NCI-H1417 (cell line): ENCODE measurements around the gene PPP1R12B.
"Not testable (repeated sequence)": the region's sequence is repeated elsewhere in the genome, so short reads cannot be mapped to it uniquely, and the experiment has no call there.

Experiments
- DNase-seq, 3 experiments: peaks; one replicate each; lab custom pipeline; 2025; lab: John Stamatoyannopoulos, UW

PPP1R12B gene

DNA sequence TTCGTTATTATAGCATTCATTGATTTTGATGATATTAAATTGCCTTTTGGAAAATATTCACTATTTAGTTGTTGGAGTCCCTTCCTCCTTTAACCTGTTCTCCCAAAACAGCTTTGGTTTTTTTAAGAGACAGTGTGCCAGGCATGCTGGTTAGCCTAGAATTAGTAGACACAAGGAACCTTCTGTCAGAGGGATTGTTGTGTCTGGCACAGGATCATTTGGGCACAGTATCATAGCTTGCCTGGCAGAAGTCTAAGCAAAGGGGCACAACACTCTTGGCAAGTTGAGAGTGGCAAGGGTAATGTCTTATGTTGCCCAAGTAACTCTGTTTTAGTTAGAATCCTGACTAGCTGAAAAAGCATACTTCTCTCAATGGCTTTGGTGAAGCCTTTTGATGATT is 49.9 kb downstream of the PPP1R12B start:
- not testable (repeated sequence) for DNase-seq

DNA sequence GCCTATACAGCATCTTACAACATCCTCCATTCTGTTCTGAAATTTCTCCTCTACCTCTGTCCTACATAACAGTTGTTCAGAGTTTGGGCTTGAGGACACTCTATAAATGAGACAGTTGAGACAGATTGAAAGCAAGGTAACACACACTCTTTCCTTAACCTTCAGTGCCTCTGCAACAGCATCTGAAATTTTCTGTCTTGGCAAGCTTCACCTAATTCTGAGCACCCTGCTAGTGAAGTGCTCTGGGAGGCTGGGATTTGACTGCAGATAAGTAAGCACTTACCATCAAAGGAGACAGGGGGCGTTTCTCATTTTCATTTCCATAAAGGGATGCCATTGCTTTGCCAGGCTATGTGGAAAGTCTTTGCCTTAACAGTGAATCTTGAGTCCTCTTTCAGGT is 53.3 kb downstream of the PPP1R12B start:
- DNase-seq: peak in 1 of 3 experiments; percentile 68

DNA sequence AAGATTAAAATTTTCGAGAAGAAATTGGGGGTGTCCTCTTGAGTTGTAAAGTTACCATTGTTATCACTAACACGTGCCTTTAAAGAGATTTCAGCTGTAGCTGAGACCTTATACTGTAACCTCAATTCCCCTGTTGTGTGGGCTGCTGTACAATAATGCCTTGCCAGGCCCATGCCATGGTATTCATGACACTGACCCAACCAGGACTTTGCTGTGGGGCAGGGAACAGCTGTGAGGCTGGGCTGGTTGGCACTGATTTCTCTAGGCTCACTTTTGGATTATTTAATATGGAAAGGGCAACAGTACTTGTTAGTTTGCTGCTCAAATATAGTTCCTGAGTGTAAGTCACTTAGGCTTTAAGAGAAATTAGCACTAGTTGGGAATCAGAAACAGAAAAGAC is 54.9 kb downstream of the PPP1R12B start:
- not testable (repeated sequence) for DNase-seq

DNA sequence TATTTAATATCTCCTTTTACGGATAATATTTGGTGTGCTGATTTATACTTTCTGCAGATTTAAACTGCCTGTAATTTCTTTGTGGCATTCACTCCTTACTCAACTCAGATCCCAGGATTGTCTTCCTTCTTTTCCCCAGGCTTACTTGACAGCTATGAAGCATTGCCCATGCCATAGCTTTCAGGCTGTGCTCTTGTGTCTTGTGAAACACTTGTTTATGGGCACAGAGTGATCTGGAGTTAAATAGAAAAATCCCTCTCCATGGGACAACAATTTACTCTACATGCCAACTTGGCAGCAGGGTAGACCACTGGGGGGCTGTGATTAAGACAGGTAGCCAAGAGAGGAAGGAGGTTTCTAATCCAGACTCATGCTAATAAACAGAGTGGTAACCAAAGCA is 57.4 kb downstream of the PPP1R12B start:
- DNase-seq: no peak

DNA sequence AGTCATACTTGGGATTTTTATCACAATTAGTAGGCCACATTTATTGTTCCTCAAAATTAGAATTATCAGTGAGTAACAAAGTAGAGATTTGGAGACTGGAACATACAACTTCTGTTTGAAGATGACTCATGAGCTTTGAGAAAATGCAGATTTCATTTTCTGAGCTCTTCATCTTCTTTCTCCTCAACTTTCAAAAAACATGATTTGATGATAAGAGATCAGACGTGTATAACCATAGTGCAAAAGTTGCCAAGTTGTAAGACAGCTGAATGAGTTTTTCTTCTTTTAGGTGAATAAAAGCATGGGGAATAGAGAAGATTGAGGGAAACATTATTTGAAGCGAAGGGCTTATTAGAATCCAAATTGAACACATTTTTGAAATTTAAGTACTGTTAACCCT is 58.4 kb downstream of the PPP1R12B start:
- not testable (repeated sequence) for DNase-seq

DNA sequence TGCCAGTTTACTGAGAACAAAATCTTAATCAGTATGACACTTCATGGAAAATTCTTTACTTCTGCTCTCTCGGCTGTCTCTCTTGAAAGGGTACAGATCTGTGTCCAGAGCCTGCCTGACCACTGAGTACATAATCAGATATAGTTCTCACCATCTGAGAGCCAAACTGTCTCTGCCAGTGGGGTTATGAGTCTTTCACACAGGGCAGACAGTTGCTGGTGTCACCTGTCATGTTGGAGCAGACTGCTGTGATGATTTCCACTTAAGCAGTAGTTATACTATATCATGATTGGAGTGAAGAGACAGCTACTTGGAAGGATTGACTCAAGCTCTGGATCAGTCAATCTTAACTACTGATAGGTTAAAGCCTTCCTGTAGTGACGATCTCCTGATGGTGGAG is 58.9 kb downstream of the PPP1R12B start:
- peak in 2 of 3 experiments; percentile 60 to 85 for DNase-seq

DNA sequence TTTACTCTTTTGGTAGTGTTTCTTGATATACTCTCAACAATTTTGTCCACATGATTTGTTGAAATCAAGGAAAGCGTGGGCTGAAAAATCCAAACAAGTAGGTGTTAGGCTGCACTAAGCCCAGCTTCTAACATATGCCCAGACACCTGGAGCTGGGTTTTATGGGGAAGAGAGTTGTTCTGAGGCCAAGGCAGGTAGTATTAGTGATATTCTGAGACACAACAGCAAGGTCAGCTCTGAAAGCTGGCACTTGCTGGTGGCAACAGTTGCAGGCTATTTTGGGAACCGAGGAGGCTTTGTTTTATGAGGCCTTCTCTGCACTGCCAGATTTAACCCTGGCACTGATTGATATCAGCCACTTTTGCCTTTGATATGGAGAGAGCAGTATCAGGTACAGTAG is 61.8 kb downstream of the PPP1R12B start:
- DNase-seq: not testable (repeated sequence)

DNA sequence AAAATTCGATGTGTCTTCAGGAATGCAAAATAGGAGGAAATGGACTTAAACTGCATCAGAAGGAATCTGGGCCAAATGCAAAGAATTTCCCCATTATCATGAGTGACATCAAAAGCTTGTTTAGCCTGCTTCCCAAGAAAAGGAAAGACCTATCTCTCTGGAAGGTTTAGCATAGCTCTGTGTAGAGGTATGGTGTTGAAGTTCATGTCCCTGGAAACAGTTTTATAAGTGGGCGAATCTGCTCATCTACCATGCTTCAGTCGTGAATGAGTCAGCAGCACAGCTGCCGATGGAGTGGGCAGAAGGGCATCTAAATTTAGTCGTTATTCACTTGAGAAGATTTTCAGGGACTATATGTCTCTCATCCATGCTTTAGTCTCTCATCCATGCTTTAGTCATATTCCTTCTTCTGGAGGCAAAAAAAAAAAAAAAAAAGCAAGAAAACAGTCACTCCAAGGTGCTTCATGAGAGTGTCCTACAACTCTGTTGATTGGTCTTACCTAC is 62.4 kb downstream of the PPP1R12B start:
- peak in 1 of 3 experiments; percentile 62 for DNase-seq

DNA sequence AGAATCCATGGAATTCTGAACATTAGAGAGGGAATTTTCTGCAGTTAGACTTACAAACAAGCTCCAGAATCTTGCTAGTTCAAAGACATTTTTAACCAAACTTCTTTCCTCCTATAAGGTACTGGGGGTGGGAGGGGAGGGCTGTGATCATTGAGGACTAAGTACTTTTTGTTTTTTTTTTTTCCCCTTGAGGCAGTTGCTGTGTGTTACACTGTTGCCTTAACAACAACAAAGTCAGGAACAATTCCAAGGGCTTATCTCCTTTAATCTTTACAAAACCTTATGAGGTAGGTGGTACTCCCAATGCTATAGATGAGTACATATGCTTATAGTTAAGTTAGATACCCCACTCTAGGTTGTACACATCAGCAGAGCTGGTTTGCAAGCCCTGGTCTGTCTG is 62.9 kb downstream of the PPP1R12B start:
- no peak for DNase-seq

DNA sequence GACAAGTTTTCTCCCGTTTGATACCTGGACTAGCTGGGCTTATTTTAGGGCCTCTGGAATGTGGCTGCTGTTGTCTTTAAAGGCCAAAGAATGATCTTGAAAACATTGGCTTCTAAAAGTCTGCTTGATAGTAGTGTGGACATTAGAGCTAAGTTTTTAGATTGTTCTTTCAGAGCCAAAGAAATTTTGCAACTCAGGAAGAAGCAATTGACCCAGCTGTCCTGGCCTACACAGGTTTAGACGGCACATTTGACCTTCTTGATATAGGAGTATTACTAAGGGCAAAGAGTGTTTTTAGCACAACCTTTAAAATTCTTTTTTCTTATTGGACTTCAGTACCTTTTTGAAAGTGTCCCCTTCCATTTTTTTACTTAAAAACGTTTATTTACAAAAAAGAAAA is 63.9 kb downstream of the PPP1R12B start:
- DNase-seq: not testable (repeated sequence)

DNA sequence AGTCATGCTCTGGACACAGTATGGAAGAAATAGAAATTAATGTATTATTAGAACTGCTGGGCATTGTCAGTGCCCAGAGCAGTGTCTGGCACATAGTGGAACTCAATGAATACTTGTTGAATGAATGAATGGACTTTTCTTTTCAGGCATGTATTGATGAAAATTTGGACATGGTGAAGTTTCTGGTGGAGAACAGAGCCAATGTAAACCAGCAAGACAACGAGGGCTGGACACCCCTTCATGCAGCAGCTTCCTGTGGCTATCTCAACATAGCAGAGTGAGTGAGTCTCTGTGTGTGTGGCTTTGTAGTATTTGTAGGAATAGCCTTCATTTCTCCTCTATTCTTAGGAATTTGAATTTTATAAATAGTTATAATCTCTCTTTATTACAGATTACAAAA is 68.1 kb downstream of the PPP1R12B start:
- no peak for DNase-seq

DNA sequence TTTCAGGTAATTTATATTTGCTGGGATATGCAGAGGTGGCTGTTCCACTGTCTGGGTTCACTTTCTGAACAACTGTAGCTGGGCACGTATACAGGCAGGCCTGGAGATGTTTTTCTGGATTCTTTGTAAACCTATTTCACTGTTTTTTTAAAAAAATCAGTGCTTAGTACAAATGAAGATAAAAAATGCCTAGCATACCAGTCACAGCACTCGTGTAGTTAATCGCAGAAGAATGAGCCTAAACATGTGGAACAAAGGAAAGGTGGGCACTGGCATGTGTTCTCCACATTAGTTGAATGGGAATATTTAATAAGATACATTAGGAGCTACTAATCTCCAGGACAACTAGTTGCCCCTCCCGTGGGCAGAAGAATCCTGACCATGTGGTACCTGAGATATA is 68.6 kb downstream of the PPP1R12B start:
- DNase-seq: not testable (repeated sequence)

DNA sequence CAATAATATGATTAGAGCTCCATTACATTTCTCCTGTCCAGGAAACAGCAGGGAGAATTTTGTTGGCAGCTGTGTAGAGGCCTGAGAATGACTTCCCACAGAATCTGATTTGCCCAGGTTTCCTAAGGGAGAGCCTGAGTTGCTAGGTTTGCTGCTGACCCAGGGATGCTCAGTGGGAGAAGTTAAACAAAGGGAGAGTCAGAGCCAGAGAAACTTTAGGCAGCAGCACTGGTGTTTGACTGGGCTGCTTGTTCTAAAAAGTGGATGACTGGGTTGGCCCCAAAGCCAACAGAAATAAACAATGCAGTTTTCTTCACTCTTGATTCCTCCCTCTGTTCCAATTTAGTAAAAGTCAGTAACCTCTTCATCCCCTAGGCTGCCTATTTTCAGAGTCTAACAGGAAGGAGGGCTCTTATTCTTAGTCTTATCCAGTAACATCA is 69.3 kb downstream of the PPP1R12B start:
- not testable (repeated sequence) for DNase-seq

DNA sequence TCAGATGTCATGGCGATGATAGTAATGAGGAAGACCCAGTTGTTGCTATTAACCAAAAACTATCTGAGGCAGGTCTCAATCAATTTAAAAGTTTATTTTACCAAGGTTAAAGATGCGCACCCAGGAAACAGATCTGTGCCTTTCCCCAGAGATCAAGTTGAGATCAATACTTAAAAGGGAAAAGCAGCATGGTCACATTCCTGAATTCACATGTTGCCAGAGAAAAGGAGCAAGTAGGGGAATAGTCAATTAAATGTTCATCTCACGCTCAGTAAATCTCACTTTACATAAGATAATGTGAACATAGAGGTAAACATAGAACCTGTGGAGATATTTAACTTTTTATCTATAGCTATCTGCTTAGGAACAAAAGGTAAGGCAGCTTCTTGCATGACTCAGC is 71.2 kb downstream of the PPP1R12B start:
- not testable (repeated sequence) for DNase-seq

DNA sequence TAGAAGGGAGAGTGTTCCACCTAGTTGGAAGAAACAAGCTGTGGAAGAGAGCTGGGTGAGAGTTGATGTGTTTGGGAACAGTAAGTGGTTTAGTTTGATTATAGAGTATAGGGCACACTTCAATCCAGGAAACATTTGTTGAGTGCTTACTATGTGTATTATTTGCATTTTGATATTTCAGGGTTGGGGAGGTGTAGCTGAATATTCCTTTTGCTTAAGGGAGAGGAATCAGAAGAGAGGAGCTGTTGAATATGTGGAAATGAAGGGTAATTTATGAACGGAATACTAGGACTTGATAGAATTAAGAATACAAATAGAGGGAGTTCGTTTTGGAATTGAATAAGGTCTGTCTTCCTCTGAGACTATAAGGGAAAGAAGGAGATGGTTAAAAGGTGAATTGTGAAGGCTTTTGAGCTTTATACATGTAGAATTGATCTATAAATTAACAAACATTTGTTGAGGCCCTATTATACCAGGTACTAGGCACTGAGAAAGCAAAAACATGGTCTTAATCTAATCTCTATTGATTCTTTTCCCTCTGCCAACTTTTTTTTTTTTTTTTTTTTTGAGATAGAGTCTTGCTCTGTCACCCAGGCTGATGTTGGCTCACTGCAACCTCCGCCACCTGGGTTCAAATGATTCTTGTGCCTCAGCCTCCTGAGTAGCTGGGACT is 72.1 kb downstream of the PPP1R12B start:
- DNase-seq: not testable (repeated sequence)

DNA sequence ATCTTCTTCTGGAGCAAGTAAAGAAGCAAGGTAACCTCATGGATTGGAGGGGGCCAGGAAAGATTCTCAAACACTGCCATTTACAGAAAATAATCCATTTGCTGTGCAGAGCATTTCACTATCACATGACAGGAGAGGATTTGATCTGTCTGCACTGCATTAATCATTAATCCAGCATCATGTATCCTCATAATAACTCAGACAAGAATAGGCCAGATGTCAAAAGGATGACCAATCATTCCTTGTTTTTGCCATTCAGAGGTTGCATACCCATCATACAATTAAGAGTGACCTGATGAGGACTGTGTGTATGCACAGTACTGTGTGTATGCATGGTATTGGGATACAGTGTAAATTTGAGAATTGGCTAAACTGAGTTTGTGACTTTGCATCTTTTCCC is 74.2 kb downstream of the PPP1R12B start:
- not testable (repeated sequence) for DNase-seq

DNA sequence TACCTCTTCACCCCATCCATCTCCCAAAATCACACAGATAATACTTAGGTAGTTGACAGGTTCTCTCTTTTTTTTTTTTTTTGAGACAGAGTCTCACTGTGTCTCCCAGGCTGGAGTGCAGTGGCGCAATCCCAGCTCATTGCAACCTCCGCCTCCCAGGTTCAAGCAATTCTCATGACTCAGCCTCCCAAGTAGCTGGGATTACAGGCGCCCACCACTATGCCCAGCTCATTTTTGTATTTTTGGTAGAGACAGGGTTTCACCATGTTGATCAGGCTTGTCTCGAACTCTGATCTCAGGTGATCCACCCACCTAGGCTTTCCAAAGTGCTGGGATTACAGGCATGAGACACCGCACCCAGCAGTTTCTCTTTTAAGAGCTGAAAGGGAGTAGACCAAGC is 75.8 kb downstream of the PPP1R12B start:
- not testable (repeated sequence) for DNase-seq

DNA sequence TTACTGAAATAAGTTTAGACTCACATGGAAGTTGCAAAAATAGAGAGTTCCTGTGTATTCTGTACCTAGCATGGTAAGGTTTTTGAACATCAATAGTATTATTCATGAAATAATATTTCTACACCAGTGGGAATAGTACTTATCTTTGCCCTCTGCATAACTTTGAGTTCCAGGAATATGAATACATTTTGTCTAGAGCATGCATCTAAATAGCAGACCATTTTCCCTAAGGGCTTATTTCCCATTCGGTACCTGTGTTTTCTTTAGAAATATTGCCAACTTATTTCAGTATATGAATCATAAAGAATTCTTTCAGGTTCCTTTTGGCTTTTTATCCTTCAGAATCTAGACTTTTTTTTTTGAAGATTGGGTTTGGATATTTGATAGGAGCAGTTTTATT is 81.6 kb downstream of the PPP1R12B start:
- not testable (repeated sequence) for DNase-seq

DNA sequence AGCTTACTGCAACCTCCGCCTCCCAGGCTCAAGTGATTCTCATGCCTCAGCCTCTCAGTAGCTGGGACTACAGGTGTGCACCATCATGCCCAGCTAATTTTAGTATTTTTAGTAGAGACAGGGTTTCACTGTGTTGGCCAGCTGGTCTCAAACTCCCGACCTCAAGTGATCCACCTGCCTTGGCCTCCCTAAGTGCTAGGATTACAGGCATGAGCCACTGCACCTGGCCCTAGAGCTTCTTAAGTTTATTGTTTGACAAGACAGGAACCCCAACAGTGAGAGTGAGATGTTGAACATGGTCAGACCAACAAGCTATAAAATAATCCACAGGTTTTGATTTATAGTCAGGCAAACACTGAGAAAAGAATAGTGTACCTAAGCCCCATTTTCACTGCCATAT is 83.8 kb downstream of the PPP1R12B start:
- peak in 2 of 3 experiments; percentile 62 to 94 for DNase-seq

DNA sequence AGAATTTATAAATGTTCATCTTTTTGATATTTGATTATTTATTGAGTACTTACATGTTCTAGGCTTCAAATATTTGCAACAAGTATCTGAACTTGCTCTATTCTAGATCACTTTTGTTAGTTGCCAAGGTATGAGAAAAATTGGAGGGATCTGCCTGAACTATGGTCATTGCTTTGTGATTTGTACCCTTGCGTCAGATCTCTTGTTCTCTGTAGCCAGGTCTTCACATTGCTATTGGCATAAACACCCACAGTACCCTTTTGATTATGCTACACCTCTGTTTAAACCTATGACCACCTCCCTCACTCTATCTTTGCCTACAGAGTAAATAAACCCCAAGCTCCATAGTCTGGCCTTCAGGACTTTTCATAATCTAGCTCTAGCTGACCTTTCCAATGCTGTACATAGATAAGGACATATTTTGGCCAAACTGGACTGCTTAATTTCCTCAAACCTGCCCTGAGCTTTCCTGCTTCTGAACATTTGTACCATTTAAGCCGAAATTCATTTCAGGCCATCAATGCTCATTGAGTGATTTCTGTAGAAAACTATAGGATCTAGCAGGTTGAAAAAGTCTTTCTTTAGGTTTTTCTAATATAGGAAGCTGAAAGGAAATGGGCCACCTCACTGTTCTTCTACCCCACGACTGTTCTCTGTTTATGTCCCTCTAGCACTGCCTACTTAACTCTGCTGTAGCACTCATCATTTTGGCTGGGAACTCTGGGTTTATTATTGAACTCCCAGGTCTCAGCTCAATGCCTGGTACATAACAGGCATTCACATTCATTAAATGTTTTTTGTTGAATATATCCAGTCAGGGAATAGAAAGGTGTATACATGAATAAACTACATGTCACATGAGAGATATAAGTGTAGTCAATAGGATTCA is 84.9 kb downstream of the PPP1R12B start:
- no peak for DNase-seq

DNA sequence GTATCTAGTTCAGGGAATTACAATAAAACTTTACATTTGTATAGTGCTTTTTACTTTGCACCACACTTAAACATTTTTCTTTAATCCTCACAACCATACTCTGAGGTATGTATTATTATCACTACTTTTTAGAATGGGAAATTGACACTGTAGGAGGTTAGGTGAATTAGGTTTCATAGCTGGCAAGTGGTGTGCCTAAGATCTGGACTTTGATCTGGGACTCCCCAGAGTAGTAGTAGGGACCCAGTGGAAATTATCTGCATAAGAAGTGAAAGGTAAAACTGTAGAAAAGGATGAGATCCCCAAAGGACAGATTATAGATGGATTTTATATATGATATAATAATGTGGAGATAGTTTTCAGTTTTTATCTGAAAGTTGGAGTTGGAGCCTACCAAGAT is 85.6 kb downstream of the PPP1R12B start:
- DNase-seq: no peak

DNA sequence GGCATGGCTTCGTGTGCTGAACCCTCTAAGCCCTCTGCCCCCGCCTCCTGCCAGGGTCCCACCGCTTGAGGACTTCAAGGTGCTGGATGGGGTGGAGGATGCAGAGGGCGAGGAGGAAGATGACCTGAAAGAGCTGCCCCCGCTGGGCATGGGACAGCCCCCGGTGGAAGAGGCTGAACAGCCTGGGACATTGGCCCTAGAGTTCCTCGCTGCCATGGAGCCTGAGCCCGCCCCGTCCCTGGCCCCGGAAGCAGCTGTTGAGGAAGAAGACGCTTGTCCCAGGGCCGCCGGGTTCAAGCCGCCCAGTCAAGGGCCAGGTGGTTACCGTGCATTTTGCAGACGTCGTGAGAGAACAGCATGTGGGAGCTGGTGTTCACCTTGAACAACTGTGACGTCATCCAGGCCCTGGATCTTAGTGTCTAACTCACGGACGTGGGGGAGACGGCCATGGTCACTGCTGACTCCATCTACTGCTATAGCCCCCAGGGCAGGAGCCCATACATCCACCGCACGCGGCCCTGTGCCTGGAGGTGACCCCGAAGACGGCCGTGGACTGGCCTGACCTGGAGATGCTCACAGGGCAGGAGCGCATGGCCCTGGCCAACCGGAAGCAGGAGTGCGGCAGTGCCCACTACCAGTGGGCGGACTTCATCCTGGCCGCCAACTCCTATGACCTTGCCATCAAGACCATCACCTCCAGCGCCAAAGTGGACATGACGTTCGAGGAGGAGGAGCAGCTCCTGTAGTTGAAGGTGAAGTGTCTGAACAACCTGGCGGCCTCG is 90.1 kb downstream of the PPP1R12B start:
- no peak for DNase-seq
